H1 (cell line): ENCODE results near the gene ZNF546. TPM values are rescaled to one million over a fixed set of nuclear protein-coding genes. Genes with fewer than 3 reads are reported as not detected.

ENCODE experiments used
- CTCF ChIA-PET: fragments of 300-600 bp; sonication (Branson Sonifier 250); formaldehyde crosslinking; loops from one replicate; lab custom pipeline; 2021; ENCODE audit not compliant: partially characterized antibody; lab: Charles Lee
- POLR2A ChIA-PET: fragments of 300-600 bp; sonication (Branson Sonifier 250); formaldehyde crosslinking; loops from one replicate; lab custom pipeline; 2021; ENCODE audit warnings: inconsistent platforms; ENCODE audit not compliant: partially characterized antibody; lab: Charles Lee
- DNase-seq, 2 experiments: peaks; one replicate each; pipeline versions ENCODE4 v3.0.0 to v3.0.0-alpha.2; 2010 to 2022; ENCODE audit warnings: low spot score in 2 of 2, low read depth in 1 of 2, mixed read lengths in 1 of 2
- FAIRE-seq: peaks from 2 replicates; lab custom pipeline; 2011; peaks lifted over from hg19 to GRCh38; lab: Jason Lieb, UNC
- H2AFZ ChIP-seq: 2 replicates; pipeline ENCODE4 v1.8.1; 2012; ENCODE audit warnings: low read length, inconsistent platforms
- H2AK5ac ChIP-seq: 2 replicates; pipeline ENCODE4 v1.6.1; 2013; ENCODE audit warnings: low read depth, low read length
- H2BK120ac ChIP-seq: replicated peaks from 2 replicates; pipeline ENCODE3; 2013; ENCODE audit warnings: low read depth, low read length, inconsistent platforms
- H2BK12ac ChIP-seq: 2 replicates; pipeline ENCODE4 v1.6.1; 2013; ENCODE audit warnings: low read depth, low read length
- H2BK15ac ChIP-seq: 2 replicates; pipeline ENCODE4 v1.6.1; 2013; ENCODE audit warnings: low read length
- H2BK20ac ChIP-seq: 2 replicates; pipeline ENCODE4 v1.6.1; 2013; ENCODE audit warnings: low read length
- H2BK5ac ChIP-seq: 2 replicates; pipeline ENCODE4 v1.6.1; 2013; ENCODE audit warnings: low read depth, low read length
- H3K14ac ChIP-seq: 2 replicates; pipeline ENCODE4 v1.6.1; 2013; ENCODE audit warnings: inconsistent platforms; ENCODE audit not compliant: insufficient read length
- H3K18ac ChIP-seq: 2 replicates; pipeline ENCODE4 v1.6.1; 2013; ENCODE audit warnings: low read length; ENCODE audit errors: extremely low read depth
- H3K23ac ChIP-seq: 2 replicates; pipeline ENCODE4 v1.6.1; 2013; ENCODE audit warnings: inconsistent platforms; ENCODE audit not compliant: insufficient read length
- H3K23me2 ChIP-seq: 2 replicates; pipeline ENCODE4 v1.6.1; 2013; ENCODE audit warnings: low read depth, low read length
- H3K27ac ChIP-seq: 2 replicates; pipeline ENCODE4 v1.6.1; 2011; ENCODE audit warnings: low read depth, low read length, inconsistent platforms
- H3K27me3 ChIP-seq, 4 experiments: replicated peaks in 1 of 4; 1 replicate in 1 of 4; 2 replicates in 3 of 4; pipeline versions ENCODE4 v1.6.1 to v1.8.1; 2011 to 2013; ENCODE audit warnings: low read length in 3 of 4, mild to moderate bottlenecking in 3 of 4, inconsistent platforms in 2 of 4, mixed read lengths in 2 of 4, moderate library complexity in 1 of 4; ENCODE audit not compliant: control insufficient read depth in 3 of 4, insufficient read depth in 3 of 4; ENCODE audit errors: extremely low read depth in 1 of 4
- H3K36me3 ChIP-seq, 4 experiments: 2 replicates each; pipeline versions ENCODE4 v1.6.1 to v1.8.1; 2011 to 2013; ENCODE audit warnings: mild to moderate bottlenecking in 4 of 4, low read length in 3 of 4, moderate library complexity in 2 of 4, control low read depth in 1 of 4, inconsistent platforms in 1 of 4; ENCODE audit not compliant: insufficient read depth in 4 of 4, control insufficient read depth in 2 of 4
- H3K4ac ChIP-seq: replicated peaks from 2 replicates; pipeline ENCODE3; 2013; ENCODE audit warnings: low read length, low read depth, mixed read lengths, inconsistent platforms; ENCODE audit not compliant: insufficient read length
- H3K4me1 ChIP-seq, 4 experiments: replicated peaks in 1 of 4; 1 replicate in 1 of 4; 2 replicates in 3 of 4; pipeline versions ENCODE4 v1.6.1 to v1.8.1; 2011 to 2013; ENCODE audit warnings: low read length in 3 of 4, inconsistent platforms in 2 of 4, mixed read lengths in 1 of 4; ENCODE audit not compliant: insufficient read depth in 4 of 4, control insufficient read depth in 3 of 4
- H3K4me2 ChIP-seq, 2 experiments: 2 replicates each; pipeline versions ENCODE4 v1.6.1 to v1.8.1; 2011 to 2013; ENCODE audit warnings: low read depth in 2 of 2, low read length in 2 of 2, control low read depth in 1 of 2, inconsistent platforms in 1 of 2, mild to moderate bottlenecking in 1 of 2; ENCODE audit not compliant: insufficient read depth in 1 of 2
- H3K4me3 ChIP-seq, 4 experiments: fragments of 200-600, 300-600 bp in 1 of 4; sonication (generic), shearing (Covaris generic), sonication (Bioruptor Twin) in 1 of 4; 2 replicates each; pipeline versions ENCODE4 v1.5.1 to v1.8.1; 2011 to 2016; ENCODE audit warnings: low read length in 4 of 4, low read depth in 3 of 4, control low read depth in 2 of 4, inconsistent platforms in 2 of 4, mild to moderate bottlenecking in 2 of 4, mixed read lengths in 1 of 4, moderate library complexity in 1 of 4; ENCODE audit not compliant: insufficient read depth in 2 of 4; ENCODE audit errors: extremely low read depth in 1 of 4
- H3K56ac ChIP-seq: replicated peaks from 2 replicates; pipeline ENCODE3; 2013; ENCODE audit warnings: low read depth, mild to moderate bottlenecking, mixed read lengths, low read length, inconsistent platforms; ENCODE audit not compliant: insufficient read length
- H3K79me1 ChIP-seq: 2 replicates; pipeline ENCODE4 v1.6.1; 2013; ENCODE audit warnings: low read depth, low read length, control low read depth
- H3K79me2 ChIP-seq, 2 experiments: 2 replicates each; pipeline versions ENCODE4 v1.6.1 to v1.8.1; 2012 to 2013; ENCODE audit warnings: low read length in 2 of 2, mild to moderate bottlenecking in 2 of 2, inconsistent platforms in 1 of 2; ENCODE audit not compliant: insufficient read depth in 2 of 2, control insufficient read depth in 1 of 2
- H3K9ac ChIP-seq, 4 experiments: replicated peaks in 1 of 4; 1 replicate in 1 of 4; 2 replicates in 3 of 4; pipeline versions ENCODE4 v1.6.1 to v1.8.1; 2011 to 2013; ENCODE audit warnings: low read depth in 3 of 4, low read length in 3 of 4, control low read depth in 2 of 4, mild to moderate bottlenecking in 2 of 4, moderate library complexity in 2 of 4, inconsistent platforms in 1 of 4; ENCODE audit errors: extremely low read depth in 1 of 4
- H3K9me3 ChIP-seq, 2 experiments: 2 replicates each; pipeline versions ENCODE4 v1.6.1 to v1.8.1; 2012 to 2013; ENCODE audit warnings: mild to moderate bottlenecking in 2 of 2, moderate library complexity in 2 of 2, control low read depth in 1 of 2, inconsistent platforms in 1 of 2, low read depth in 1 of 2, low read length in 1 of 2, mixed read lengths in 1 of 2; ENCODE audit not compliant: insufficient read depth in 2 of 2
- H4K20me1 ChIP-seq, 2 experiments: replicated peaks in 1 of 2; 2 replicates each; pipeline versions ENCODE3 to v1.8.1; 2011 to 2013; ENCODE audit warnings: inconsistent platforms in 2 of 2, low read length in 2 of 2, mild to moderate bottlenecking in 1 of 2; ENCODE audit not compliant: insufficient read depth in 2 of 2, control insufficient read depth in 1 of 2
- H4K5ac ChIP-seq: 2 replicates; pipeline ENCODE4 v1.6.1; 2013; ENCODE audit warnings: low read length, low read depth, mixed read lengths, inconsistent platforms; ENCODE audit not compliant: insufficient read length
- H4K8ac ChIP-seq: 2 replicates; pipeline ENCODE4 v1.8.0; 2013; ENCODE audit warnings: mild to moderate bottlenecking, moderate library complexity, low read length, inconsistent platforms; ENCODE audit not compliant: insufficient read depth; ENCODE audit errors: extremely low read depth
- H4K91ac ChIP-seq: replicated peaks from 2 replicates; pipeline ENCODE3; 2013; ENCODE audit warnings: low read length, mixed read lengths, inconsistent platforms; ENCODE audit not compliant: insufficient read length
- CTBP2 ChIP-seq: IDR thresholded peaks from 2 replicates; pipeline ENCODE4 v1.7.0; 2011; ENCODE audit warnings: borderline replicate concordance, mild to moderate bottlenecking, moderate library complexity, mixed read lengths, low read length; ENCODE audit not compliant: insufficient read depth, insufficient read length
- EP300 ChIP-seq, 2 experiments: IDR thresholded peaks; 1 replicate in 1 of 2; 2 replicates in 1 of 2; pipeline ENCODE4 v1.6.1; 2011 to 2012; ENCODE audit warnings: low read depth in 2 of 2, low read length in 2 of 2, mild to moderate bottlenecking in 2 of 2, borderline replicate concordance in 1 of 2, inconsistent platforms in 1 of 2, moderate library complexity in 1 of 2
- EZH2 ChIP-seq: fragments of 200-600 bp; sonication (generic); IDR thresholded peaks from 2 replicates; pipeline ENCODE4 v1.7.1; 2012; ENCODE audit warnings: low read depth, mild to moderate bottlenecking, moderate library complexity, low read length, inconsistent platforms; ENCODE audit not compliant: severe bottlenecking
- HDAC6 ChIP-seq: IDR thresholded peaks from one replicate; pipeline ENCODE4 v1.7.1; 2012; ENCODE audit warnings: low read depth, mild to moderate bottlenecking, inconsistent platforms, low read length, moderate library complexity
- NANOG ChIP-seq: IDR thresholded peaks from 2 replicates; pipeline ENCODE4 v1.6.1; 2011; ENCODE audit warnings: low read length, low read depth, mild to moderate bottlenecking, inconsistent platforms; ENCODE audit not compliant: insufficient read depth, poor library complexity, severe bottlenecking
- RBBP5 ChIP-seq: IDR thresholded peaks from 2 replicates; pipeline ENCODE4 v1.7.1; 2012; ENCODE audit warnings: low read depth, mild to moderate bottlenecking, inconsistent platforms, low read length, moderate library complexity, borderline replicate concordance
- SIN3A ChIP-seq, 2 experiments: IDR thresholded peaks in 1 of 2; conservative IDR thresholded peaks in 1 of 2; 2 replicates each; pipeline ENCODE4 v1.6.1; 2011 to 2012; ENCODE audit warnings: low read length in 2 of 2, improper control_type of control experiment in 1 of 2, low read depth in 1 of 2, mild to moderate bottlenecking in 1 of 2
- TAF1 ChIP-seq: IDR thresholded peaks from 2 replicates; pipeline ENCODE4 v1.6.1; 2011; ENCODE audit warnings: mild to moderate bottlenecking, low read depth, low read length
- TAF7 ChIP-seq: optimal IDR thresholded peaks from 2 replicates; pipeline ENCODE3; 2011; ENCODE audit warnings: low read depth, mild to moderate bottlenecking, inconsistent platforms, low read length, moderate library complexity, borderline replicate concordance
- TBP ChIP-seq: IDR thresholded peaks from 2 replicates; pipeline ENCODE4 v1.6.1; 2011; ENCODE audit warnings: low read depth, low read length, improper control_type of control experiment
- WGBS, 2 experiments: shearing (Covaris generic) in 1 of 2; methylation state at CpG; one replicate each; pipeline versions ENCODE4 v1.1.6 to v1.1.7; 2013 to 2015; ENCODE audit warnings: low lambda C conversion rate in 2 of 2, mixed read lengths in 2 of 2, inconsistent platforms in 1 of 2, low coverage in 1 of 2, missing lambda C conversion rate in 1 of 2; ENCODE audit not compliant: insufficient replicate concordance in 2 of 2, insufficient coverage in 1 of 2, insufficient read length in 1 of 2; ENCODE audit errors: extremely low coverage in 1 of 2, missing lambda C conversion rate in 1 of 2; 5-methylcytosine and 5-hydroxymethylcytosine counted together
- polyA plus RNA-seq, 7 experiments: library from polyadenylated mRNA; depleted of rRNA in 3 of 7; stranded (reverse) in 5 of 7; unstranded in 2 of 7; fragments of >200 nt in 5 of 7; fragments of 200-250 nt in 2 of 7; gene quantifications; 1 replicate in 5 of 7; 2 replicates in 1 of 7; 4 replicates in 1 of 7; pipeline versions ENCODE4 v1.2.1 to v1.2.3, GENCODE V29; 2011 to 2013; ENCODE audit warnings: missing spikeins in 2 of 7, mixed read lengths in 2 of 7
- total RNA-seq: library from RNA; stranded (reverse); fragmentation: NEBNext Ultra II Directional; extraction: Animal tissue kit (Norgen Biotek cat#: 25700); gene quantifications from 2 replicates; pipeline ENCODE4 v1.2.1, GENCODE V29; 2021

Gene ZNF546
- total and polyA plus RNA-seq, 2 of the 8 experiments (the other 6 are each of a cell fraction or from before 2014, with no cell fraction given): 0.21 to 1.1 TPM

GRCh38 chr19:39967561-39967960 lies 29.3 kb upstream of the ZNF546 start:
- Histone ChIP-seq H2AK5ac (no peak overlapping the region), H2BK5ac (no peak overlapping the region), H2AFZ (no peak overlapping the region), H3K18ac (no peak overlapping the region), H3K14ac (no peak overlapping the region), H3K4me3 (no peak overlapping the region), H3K27ac (no peak overlapping the region), H3K9ac (no peak overlapping the region), H4K5ac (no peak overlapping the region), H3K56ac (no peak overlapping the region), H4K91ac (no peak overlapping the region), H4K20me1 (peaks cover 0 to 2% of the 10 kb centered on the region in 2 experiments), H3K4me2 (no peak overlapping the region), H3K27me3 (no peaks in the 10 kb centered on the region), H3K23me2 (peaks cover 5% of the 10 kb centered on the region), H3K23ac (no peak overlapping the region), H3K79me2 (peaks cover 3 to 14% of the 10 kb centered on the region in 2 experiments; a peak in 3 of 4 replicates), H2BK12ac (no peak overlapping the region), H3K36me3 (peaks cover 0 to 5% (median 0%) of the 10 kb centered on the region in 4 experiments; a peak in 2 of 8 replicates), H2BK15ac (no peak overlapping the region), H3K79me1 (peaks cover 6% of the 10 kb centered on the region; the same call in 1 of the 2 replicates), H2BK120ac (no peak overlapping the region), H3K4ac (no peak overlapping the region), H2BK20ac (no peak overlapping the region), H4K8ac (no peak overlapping the region), H3K4me1 (peaks cover 0 to 2% (median 0%) of the 10 kb centered on the region in 4 experiments; a peak in 1 of 7 replicates), H3K9me3 (no peaks in the 10 kb centered on the region)
- POLR2A ChIA-PET: no interaction called here
- DNase-seq: no peak
- WGBS, 2 experiments: 91% methylated on average over 9 of the region's 9 CpGs; no CpG with 5 or more reads in 1 of the 2 experiments
- CTCF ChIA-PET: no interaction called here
- no peak for FAIRE-seq
- no peak for TF ChIP-seq EP300 (IDR thresholded peaks at IDR 0.05; ENCODE audit: borderline replicate concordance in 1 of 2, low read depth in 2 of 2, low read length in 2 of 2)
- no peak for TF ChIP-seq NANOG
- no peak for TF ChIP-seq TAF1
- no peak for TF ChIP-seq SIN3A (conservative IDR thresholded peaks at IDR 0.05 in 1 of 2, IDR thresholded peaks at IDR 0.05 in 1 of 2; ENCODE audit: low read depth in 1 of 2, low read length in 2 of 2)
- TF ChIP-seq CTBP2: no peak
- no peak for TF ChIP-seq HDAC6
- TF ChIP-seq TAF7: no peak
- no peak for TF ChIP-seq RBBP5
- TF ChIP-seq TBP: no peak
- no peak for TF ChIP-seq EZH2
